ENCODE measurements around the gene ARMC10. TPM values are rescaled to one million over a fixed set of nuclear protein-coding genes. Genes with fewer than 3 reads are reported as not detected.
"Not testable (repeated sequence)": the region's sequence is repeated elsewhere in the genome, so short reads cannot be mapped to it uniquely, and the experiment has no call there.

Gene ARMC10
- total RNA-seq, 1 donor from 2014 or later, result 24.9 TPM

DNA sequence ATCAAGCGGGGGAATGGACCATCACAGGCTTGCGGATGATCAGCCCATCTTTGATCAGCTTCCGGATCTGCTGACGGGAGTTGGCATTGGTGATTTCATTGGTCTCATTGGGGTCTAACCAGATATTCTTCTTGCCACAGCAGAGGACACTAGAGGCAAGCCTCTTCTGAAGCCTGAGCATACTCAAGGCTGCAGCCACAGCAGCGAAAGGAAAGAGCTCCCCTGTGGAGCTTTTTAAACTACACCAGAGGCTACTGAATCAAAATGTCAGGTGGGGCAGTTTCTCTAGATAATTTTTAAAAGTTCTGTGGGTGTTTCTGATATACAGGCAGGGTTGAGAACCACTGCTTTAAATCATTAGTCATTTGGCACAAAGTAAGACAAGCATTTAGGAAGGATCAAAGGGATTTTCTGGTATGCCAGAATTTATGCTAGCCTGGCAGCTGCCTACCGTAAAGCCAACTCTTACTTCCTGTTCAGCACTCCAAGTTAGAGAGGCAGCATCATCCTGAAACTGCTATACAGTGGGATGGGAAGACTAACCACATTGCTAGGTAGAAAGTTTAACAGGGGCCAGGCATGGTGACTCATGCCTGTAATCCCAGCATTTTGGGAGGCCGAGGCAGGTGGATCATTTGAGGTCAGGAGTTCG is 66.9 kb downstream of the ARMC10 start:
- intact Hi-C loops (cut with micrococcal nuclease), result no loop called here
- no peak overlapping the region for H3K4me3 Mint-ChIP-seq
- ATAC-seq (ENCODE audit: low read depth) (no peak), DNase-seq (no peak)
- TF ChIP-seq, protein P1, sequence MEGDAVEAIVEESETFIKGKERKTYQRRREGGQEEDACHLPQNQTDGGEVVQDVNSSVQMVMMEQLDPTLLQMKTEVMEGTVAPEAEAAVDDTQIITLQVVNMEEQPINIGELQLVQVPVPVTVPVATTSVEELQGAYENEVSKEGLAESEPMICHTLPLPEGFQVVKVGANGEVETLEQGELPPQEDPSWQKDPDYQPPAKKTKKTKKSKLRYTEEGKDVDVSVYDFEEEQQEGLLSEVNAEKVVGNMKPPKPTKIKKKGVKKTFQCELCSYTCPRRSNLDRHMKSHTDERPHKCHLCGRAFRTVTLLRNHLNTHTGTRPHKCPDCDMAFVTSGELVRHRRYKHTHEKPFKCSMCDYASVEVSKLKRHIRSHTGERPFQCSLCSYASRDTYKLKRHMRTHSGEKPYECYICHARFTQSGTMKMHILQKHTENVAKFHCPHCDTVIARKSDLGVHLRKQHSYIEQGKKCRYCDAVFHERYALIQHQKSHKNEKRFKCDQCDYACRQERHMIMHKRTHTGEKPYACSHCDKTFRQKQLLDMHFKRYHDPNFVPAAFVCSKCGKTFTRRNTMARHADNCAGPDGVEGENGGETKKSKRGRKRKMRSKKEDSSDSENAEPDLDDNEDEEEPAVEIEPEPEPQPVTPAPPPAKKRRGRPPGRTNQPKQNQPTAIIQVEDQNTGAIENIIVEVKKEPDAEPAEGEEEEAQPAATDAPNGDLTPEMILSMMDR (IDR thresholded peaks at IDR 0.05), result no peak
- H3K36me3 Mint-ChIP-seq (ENCODE audit: low read depth), result peaks cover 10% of the 10 kb centered on the region
- peaks cover 13% of the 10 kb centered on the region for H3K4me1 Mint-ChIP-seq
- ChIA-PET CTCF (no interaction called here), POLR2A (no interaction called here)
- no peak overlapping the region for H3K27ac Mint-ChIP-seq
- H3K9me3 Mint-ChIP-seq, result no peaks in the 10 kb centered on the region
- no peaks in the 10 kb centered on the region for H3K27me3 Mint-ChIP-seq

DNA sequence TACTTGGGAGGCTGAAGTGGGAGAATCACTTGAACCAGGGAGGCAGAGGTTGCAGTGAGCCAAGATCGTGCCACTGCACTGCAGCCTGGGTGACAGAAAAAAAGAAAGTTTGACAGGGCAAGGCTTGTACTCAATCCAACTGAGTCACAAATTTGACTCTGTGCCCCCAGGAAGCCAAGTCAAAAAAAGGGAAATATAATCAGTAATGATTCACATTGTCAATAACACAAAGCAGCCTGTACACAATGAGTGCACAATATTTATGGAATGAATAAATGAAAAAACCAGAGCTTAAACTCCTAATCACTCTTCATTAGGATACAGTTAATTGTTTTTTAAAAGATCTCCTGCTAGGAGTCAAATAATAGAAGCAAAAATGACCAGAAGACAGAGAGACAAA is 67.6 kb downstream of the ARMC10 start:
- Mint-ChIP-seq H3K27me3 (no peaks in the 10 kb centered on the region), H3K4me1 (peaks cover 20% of the 10 kb centered on the region), H3K36me3 (ENCODE audit: low read depth) (peaks cover 10% of the 10 kb centered on the region), H3K27ac (no peak overlapping the region), H3K4me3 (no peak overlapping the region), H3K9me3 (no peaks in the 10 kb centered on the region)
- TF ChIP-seq, protein P1 (IDR thresholded peaks at IDR 0.05), result no peak
- intact Hi-C loops (cut with micrococcal nuclease), result no loop called here
- DNase-seq (no peak), ATAC-seq (ENCODE audit: low read depth) (no peak)
- ChIA-PET CTCF (no interaction called here), POLR2A (no interaction called here)

DNA sequence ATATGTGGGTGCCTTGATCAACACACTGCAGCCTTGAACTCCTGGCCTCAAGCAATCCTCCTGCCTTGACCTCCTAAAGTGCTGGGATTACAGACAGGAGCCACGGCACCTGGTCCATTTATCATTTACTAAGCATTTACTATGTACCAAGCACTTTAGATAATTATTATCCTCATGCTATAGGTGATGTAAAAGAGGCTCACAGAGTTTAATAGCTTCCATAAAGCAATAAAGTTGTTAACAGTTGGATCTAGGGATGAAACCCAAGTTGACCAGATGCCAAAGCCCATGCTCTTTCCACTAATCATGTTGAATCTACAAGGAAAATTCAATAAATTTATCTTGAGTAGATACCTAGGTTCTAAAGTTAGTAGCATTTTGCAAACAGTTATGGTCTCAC is 68.9 kb downstream of the ARMC10 start:
- no peaks in the 10 kb centered on the region for H3K9me3 Mint-ChIP-seq
- H3K4me1 Mint-ChIP-seq, result peaks cover 29% of the 10 kb centered on the region
- ChIA-PET POLR2A (no interaction called here), CTCF (no interaction called here)
- intact Hi-C loops (cut with micrococcal nuclease), result no loop called here
- peaks cover 15% of the 10 kb centered on the region for H3K36me3 Mint-ChIP-seq (ENCODE audit: low read depth)
- no peak overlapping the region for H3K27ac Mint-ChIP-seq
- DNase-seq, result no peak
- no peak for ATAC-seq (ENCODE audit: low read depth)
- no peak overlapping the region for H3K4me3 Mint-ChIP-seq
- H3K27me3 Mint-ChIP-seq, result no peaks in the 10 kb centered on the region
- TF ChIP-seq, protein P1 (IDR thresholded peaks at IDR 0.05), result no peak

DNA sequence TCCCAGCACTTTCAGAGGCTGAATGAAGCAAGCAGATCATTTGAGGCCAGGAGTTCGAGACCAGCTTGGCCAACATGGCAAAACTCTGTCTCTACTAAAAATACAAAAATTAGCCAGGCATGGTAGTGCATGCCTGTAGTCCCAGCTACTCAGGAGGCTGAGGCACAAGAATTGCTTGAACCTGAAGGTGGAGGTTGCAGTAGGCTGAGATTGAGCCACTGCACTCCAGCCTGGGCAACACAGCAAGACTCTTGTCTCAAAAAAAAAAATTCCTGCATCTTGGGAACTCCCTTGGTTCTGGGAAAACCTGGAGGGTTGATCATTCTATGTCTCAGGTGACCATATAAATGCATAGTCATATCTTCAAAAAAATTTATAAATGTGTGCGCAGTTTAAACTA is 69.8 kb downstream of the ARMC10 start:
- H3K9me3 Mint-ChIP-seq; H3K27ac Mint-ChIP-seq; DNase-seq; POLR2A ChIA-PET; intact Hi-C loops (cut with micrococcal nuclease); H3K27me3 Mint-ChIP-seq; H3K4me3 Mint-ChIP-seq; CTCF ChIA-PET; ATAC-seq (ENCODE audit: low read depth): not testable (repeated sequence)
- Mint-ChIP-seq H3K36me3 (ENCODE audit: low read depth) (peaks cover 18% of the 10 kb centered on the region), H3K4me1 (peaks cover 33% of the 10 kb centered on the region)

DNA sequence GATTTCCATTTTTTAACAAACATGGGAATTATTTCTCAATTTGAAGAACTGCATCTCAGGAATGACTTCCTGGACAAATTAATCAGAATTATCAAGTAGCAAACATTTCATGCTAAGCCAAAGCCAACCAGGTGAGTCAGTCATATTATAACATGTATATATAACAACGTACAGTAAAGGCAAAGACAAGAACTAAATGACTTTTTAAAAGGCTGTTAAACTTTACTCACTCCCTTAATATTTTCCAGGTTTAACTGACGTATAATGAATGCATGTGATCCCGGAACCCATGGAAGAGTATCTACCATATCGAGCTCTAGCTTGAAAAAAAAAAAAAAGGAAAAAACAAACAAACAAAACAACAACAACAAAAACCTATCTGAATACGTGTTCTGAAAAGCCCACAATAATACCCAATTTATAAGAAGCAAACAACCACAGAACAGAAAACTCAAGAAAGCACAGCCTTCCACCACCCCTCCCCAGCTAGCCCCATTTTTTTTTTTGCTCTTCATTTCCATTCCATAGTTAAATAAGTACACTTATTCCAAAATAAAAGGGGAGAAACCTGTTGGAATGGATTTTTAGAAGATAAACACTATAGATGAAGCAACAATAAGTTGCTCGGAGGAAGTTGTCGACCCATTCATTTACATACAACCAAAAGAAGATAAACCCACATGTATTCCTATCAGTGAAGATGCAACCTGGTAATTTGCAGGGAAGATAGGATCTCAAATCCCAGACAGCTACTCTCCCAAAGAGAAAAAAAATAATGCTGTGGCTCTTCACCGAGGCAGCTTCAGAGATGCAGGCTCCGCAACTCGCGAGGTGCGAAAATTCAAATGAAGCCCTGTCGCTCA is 73.4 kb downstream of the ARMC10 start:
- H3K9me3 Mint-ChIP-seq, result no peaks in the 10 kb centered on the region
- peak overlapping the region; percentile 96 for H3K27ac Mint-ChIP-seq
- ATAC-seq (ENCODE audit: low read depth), result no peak
- intact Hi-C loops (cut with micrococcal nuclease), result loop anchor here (2.0 kb wide), 1 partner anchor 196 kb away; the partner anchor contains the start of gene DNAJC2
- peaks cover 12% of the 10 kb centered on the region for H3K36me3 Mint-ChIP-seq (ENCODE audit: low read depth)
- no peaks in the 10 kb centered on the region for H3K27me3 Mint-ChIP-seq
- TF ChIP-seq, protein P1 (IDR thresholded peaks at IDR 0.05), result no peak
- no peak for DNase-seq
- H3K4me1 Mint-ChIP-seq, result peaks cover 40% of the 10 kb centered on the region
- H3K4me3 Mint-ChIP-seq, result peak overlapping the region; percentile 98
- ChIA-PET POLR2A (interaction anchor here (0.6 to 1.3 kb wide), 4 partner anchors 9 to 159 kb away, joined by 3 to 8 read pairs (median 4); partner anchors contain the start of genes ARMC10 and FBXL13), CTCF (no interaction called here)

Other genes with a start within 250 kb of the ARMC10 start
- gene LRRC17, start 162.1 kb upstream of the ARMC10 start, total RNA-seq, result 0.16 and 0.34 TPM in 2 replicates
- 2.9 and 3.4 TPM in 2 replicates for gene FBXL13, start 344 bp upstream of the ARMC10 start, total RNA-seq
- 14.4 and 15.4 TPM in 2 replicates for gene NAPEPLD, start 74.0 kb downstream of the ARMC10 start, total RNA-seq
- gene PMPCB, start 222.3 kb downstream of the ARMC10 start, total RNA-seq, result 76.9 and 80.8 TPM in 2 replicates